ENCODE results near the gene C15orf62.

The C15orf62 gene

DNA sequence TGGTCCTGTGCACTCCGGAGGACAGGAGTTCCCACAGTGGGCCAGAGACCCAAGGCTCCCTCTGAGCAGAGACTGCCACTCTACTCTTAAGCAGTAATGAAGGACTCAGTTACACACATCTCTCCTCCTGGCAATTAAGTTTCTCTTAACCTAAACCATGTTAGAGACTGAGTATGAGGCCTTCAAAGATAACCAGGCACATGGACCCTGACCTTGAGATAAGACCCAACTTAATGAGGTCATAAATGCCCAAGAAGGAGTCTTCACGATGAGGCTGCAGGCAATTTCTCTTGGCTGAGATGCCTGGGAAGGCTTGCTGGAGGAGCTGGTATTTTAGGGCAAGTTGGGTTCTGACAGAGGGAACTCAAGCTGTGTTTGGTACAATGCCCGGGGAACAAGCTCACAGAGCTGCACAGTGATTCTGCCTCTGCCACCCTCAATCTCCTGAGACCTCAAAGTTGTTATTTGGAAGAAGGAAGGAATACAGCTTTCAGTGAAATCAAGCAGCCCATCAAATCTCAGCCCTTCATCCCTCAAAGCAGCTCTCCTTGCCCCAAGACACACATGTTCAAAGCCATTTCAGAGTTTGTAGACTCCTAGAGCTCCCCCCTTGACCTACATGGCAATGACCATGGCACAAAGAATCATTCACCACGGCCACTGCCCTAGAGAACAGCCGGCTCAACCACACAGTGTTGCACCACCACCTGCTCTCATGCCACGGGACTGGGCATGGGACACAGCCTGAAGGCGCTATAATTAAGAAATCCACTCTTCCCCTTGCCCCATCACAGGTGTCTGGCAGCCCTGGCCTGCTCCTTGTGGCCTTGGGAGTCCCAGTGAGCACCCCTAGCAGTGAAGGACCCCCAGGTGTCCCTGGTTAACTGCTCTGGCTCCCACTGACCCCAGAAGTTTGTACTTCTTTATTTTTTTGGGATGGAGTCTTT lies 21.8 kb upstream of the C15orf62 start:
- TF ChIP-seq TAF1 (IDR thresholded peaks at IDR 0.05; ENCODE audit: borderline replicate concordance, insufficient read depth, low read length): no peak
- no peak for TF ChIP-seq FOXP2 (optimal IDR thresholded peaks at IDR 0.05; ENCODE audit: borderline replicate concordance, extremely low read depth, extremely low read length, insufficient read depth)
- TF ChIP-seq, protein P1, sequence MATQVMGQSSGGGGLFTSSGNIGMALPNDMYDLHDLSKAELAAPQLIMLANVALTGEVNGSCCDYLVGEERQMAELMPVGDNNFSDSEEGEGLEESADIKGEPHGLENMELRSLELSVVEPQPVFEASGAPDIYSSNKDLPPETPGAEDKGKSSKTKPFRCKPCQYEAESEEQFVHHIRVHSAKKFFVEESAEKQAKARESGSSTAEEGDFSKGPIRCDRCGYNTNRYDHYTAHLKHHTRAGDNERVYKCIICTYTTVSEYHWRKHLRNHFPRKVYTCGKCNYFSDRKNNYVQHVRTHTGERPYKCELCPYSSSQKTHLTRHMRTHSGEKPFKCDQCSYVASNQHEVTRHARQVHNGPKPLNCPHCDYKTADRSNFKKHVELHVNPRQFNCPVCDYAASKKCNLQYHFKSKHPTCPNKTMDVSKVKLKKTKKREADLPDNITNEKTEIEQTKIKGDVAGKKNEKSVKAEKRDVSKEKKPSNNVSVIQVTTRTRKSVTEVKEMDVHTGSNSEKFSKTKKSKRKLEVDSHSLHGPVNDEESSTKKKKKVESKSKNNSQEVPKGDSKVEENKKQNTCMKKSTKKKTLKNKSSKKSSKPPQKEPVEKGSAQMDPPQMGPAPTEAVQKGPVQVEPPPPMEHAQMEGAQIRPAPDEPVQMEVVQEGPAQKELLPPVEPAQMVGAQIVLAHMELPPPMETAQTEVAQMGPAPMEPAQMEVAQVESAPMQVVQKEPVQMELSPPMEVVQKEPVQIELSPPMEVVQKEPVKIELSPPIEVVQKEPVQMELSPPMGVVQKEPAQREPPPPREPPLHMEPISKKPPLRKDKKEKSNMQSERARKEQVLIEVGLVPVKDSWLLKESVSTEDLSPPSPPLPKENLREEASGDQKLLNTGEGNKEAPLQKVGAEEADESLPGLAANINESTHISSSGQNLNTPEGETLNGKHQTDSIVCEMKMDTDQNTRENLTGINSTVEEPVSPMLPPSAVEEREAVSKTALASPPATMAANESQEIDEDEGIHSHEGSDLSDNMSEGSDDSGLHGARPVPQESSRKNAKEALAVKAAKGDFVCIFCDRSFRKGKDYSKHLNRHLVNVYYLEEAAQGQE (IDR thresholded peaks at IDR 0.05; ENCODE audit: insufficient read depth in 1 of 2, low read depth in 2 of 2, low read length in 2 of 2): no peak
- TF ChIP-seq POLR2AphosphoS5 (IDR thresholded peaks at IDR 0.05; ENCODE audit: low read depth, low read length): no peak
- no peak for TF ChIP-seq SIN3A (IDR thresholded peaks at IDR 0.05; ENCODE audit: borderline replicate concordance, insufficient read depth, low read length)

DNA sequence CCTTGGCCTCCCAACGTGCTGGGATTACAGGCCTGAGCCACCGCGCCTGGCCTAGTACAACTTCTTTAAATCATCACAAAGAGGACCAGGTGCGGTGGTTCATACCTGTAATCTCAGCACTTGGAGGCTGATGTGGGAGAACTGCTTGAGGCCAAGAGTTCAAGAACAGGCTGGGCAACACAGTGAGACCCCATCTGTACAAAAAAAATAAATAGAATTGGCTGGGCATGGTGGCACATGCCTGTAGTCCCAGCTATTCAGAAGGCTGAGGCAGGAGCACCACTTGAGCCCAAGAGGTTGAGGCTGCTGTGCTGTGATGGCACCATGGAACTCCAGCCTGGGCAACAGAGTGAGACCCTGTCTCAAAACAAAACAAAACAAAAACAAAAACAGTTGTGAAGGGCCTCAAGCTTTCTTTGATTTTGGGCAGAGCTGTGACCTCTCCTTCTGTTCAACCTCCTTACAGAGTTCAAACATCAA lies 20.6 kb upstream of the C15orf62 start:
- TF ChIP-seq SIN3A (IDR thresholded peaks at IDR 0.05; ENCODE audit: borderline replicate concordance, insufficient read depth, low read length): no peak
- no peak for TF ChIP-seq TAF1 (IDR thresholded peaks at IDR 0.05; ENCODE audit: borderline replicate concordance, insufficient read depth, low read length)
- TF ChIP-seq, protein P1 (IDR thresholded peaks at IDR 0.05; ENCODE audit: insufficient read depth in 1 of 2, low read depth in 2 of 2, low read length in 2 of 2): no peak
- TF ChIP-seq POLR2AphosphoS5 (IDR thresholded peaks at IDR 0.05; ENCODE audit: low read depth, low read length): no peak
- no peak for TF ChIP-seq FOXP2 (optimal IDR thresholded peaks at IDR 0.05; ENCODE audit: borderline replicate concordance, extremely low read depth, extremely low read length, insufficient read depth)

DNA sequence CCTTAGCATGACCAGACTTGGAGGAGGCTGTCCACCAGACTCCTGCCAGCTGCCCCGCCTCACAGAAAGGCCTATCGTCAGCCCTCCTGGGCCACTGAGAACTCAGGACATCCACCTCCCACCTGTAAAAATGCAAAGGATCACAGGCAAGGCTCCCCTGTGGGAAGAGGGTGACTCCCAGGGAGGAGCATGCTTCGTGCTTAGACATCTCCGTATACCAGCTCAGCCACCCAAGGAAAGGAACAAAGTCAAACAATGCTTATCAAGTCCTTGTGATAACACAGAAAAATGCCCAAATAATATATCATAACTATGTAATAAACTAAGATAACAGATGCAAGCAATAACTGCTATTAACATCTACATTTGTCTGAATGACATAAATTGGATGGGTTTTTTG lies 18.9 kb upstream of the C15orf62 start:
- TF ChIP-seq FOXP2 (optimal IDR thresholded peaks at IDR 0.05; ENCODE audit: borderline replicate concordance, extremely low read depth, extremely low read length, insufficient read depth) (no peak), TAF1 (IDR thresholded peaks at IDR 0.05; ENCODE audit: borderline replicate concordance, insufficient read depth, low read length) (no peak), SIN3A (IDR thresholded peaks at IDR 0.05; ENCODE audit: borderline replicate concordance, insufficient read depth, low read length) (no peak), POLR2AphosphoS5 (IDR thresholded peaks at IDR 0.05; ENCODE audit: low read depth, low read length) (no peak)
- TF ChIP-seq, protein P1 (IDR thresholded peaks at IDR 0.05; ENCODE audit: insufficient read depth in 1 of 2, low read depth in 2 of 2, low read length in 2 of 2): no peak

DNA sequence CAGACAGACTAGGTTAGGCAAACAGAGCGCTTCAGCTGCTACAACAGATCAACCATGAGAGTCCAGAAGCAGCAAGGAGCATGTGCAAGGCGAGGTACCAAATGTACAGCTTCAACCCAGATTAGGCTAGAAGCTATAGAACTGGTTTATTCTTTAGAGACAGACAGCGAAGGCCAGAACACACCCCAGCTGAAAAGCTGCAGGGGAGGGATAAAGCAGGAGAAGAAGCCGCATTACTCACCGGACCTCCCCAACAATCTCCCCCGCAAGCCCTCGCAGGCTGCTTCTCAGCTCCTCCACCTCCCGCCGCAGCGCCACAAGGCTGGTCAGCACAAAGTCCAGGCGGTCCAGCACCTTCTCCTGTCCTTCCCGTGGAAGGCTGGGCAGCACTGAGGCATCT lies 18.0 kb upstream of the C15orf62 start:
- TF ChIP-seq TAF1 (IDR thresholded peaks at IDR 0.05; ENCODE audit: borderline replicate concordance, insufficient read depth, low read length) (no peak), POLR2AphosphoS5 (IDR thresholded peaks at IDR 0.05; ENCODE audit: low read depth, low read length) (no peak), SIN3A (IDR thresholded peaks at IDR 0.05; ENCODE audit: borderline replicate concordance, insufficient read depth, low read length) (no peak), FOXP2 (optimal IDR thresholded peaks at IDR 0.05; ENCODE audit: borderline replicate concordance, extremely low read depth, extremely low read length, insufficient read depth) (no peak)
- TF ChIP-seq, protein P1 (IDR thresholded peaks at IDR 0.05; ENCODE audit: insufficient read depth in 1 of 2, low read depth in 2 of 2, low read length in 2 of 2): no peak

Measured in PFSK-1 (cell line).